B cell (primary cell): Measurements from ENCODE around the gene PLP1. TPM values are rescaled to one million over a fixed set of nuclear protein-coding genes. Genes with fewer than 3 reads are reported as not detected.

Experiments used
- ATAC-seq: fragments of 200-7000 bp; cut with Tn5 transposase; one replicate; pipeline ENCODE4 v1.10.0; 2021; ENCODE audit warnings: low read depth, mild to moderate bottlenecking, moderate number of reproducible peaks, moderate library complexity
- CTCF ChIA-PET: fragments of 350-600 bp; sonication (Branson Sonifier 250); formaldehyde crosslinking; loops from one replicate; lab custom pipeline; 2021; ENCODE audit warnings: antibody characterized with exemption, inconsistent platforms; lab: Charles Lee
- POLR2A ChIA-PET: fragments of 350-600 bp; sonication (Branson Sonifier 250); formaldehyde crosslinking; loops from one replicate; lab custom pipeline; 2021; ENCODE audit warnings: antibody characterized with exemption; lab: Charles Lee
- DNase-seq: peaks from one replicate; pipeline ENCODE4 v3.0.0; 2013
- H2AFZ ChIP-seq: 2 replicates; pipeline ENCODE4 v1.6.1; 2012; ENCODE audit warnings: mild to moderate bottlenecking, low read depth, low read length; ENCODE audit not compliant: insufficient read depth, poor library complexity, severe bottlenecking
- H3K27ac ChIP-seq, 2 donors: 1 replicate in 1 of 2; 2 replicates in 1 of 2; pipeline ENCODE4 v1.5.1; 2012 to 2013; ENCODE audit warnings: low read length in 2 of 2, mild to moderate bottlenecking in 2 of 2, moderate library complexity in 1 of 2
- H3K27me3 ChIP-seq, 4 experiments: fragments of 200-600 bp in 1 of 4; sonication (generic) in 1 of 4; replicated peaks in 1 of 4; 1 replicate in 2 of 4; 2 replicates in 2 of 4; pipeline versions ENCODE4 v1.6.1 to v1.7.0; 2013 to 2016; ENCODE audit warnings: low read length in 3 of 4, mild to moderate bottlenecking in 2 of 4, mixed read lengths in 1 of 4, moderate library complexity in 1 of 4; ENCODE audit not compliant: insufficient read depth in 4 of 4, control insufficient read depth in 3 of 4; ENCODE audit errors: control extremely low read depth in 1 of 4
- H3K36me3 ChIP-seq, 2 experiments: replicated peaks in 1 of 2; 1 replicate in 1 of 2; 2 replicates in 1 of 2; pipeline versions ENCODE4 v1.6.1 to v1.7.1; 2013; ENCODE audit warnings: low read length in 1 of 2; ENCODE audit not compliant: insufficient read depth in 2 of 2, control insufficient read depth in 1 of 2; ENCODE audit errors: control extremely low read depth in 1 of 2, extremely low read depth in 1 of 2
- H3K4me1 ChIP-seq, 2 donors: fragments of 200-600 bp in 1 of 2; sonication (generic) in 1 of 2; 1 replicate in 1 of 2; 2 replicates in 1 of 2; pipeline versions ENCODE4 v1.5.1 to v1.6.1; 2013 to 2017; ENCODE audit warnings: low read length in 2 of 2; ENCODE audit not compliant: control insufficient read depth in 2 of 2, insufficient read depth in 2 of 2
- H3K4me2 ChIP-seq: replicated peaks from 2 replicates; pipeline ENCODE3; 2012; ENCODE audit warnings: mild to moderate bottlenecking, low read depth, low read length; ENCODE audit not compliant: poor library complexity, severe bottlenecking
- H3K4me3 ChIP-seq, 5 experiments: fragments of 200-600 bp in 1 of 5; sonication (generic) in 1 of 5; 1 replicate in 3 of 5; 2 replicates in 2 of 5; pipeline versions ENCODE4 v1.5.1 to v1.7.0; 2011 to 2016; ENCODE audit warnings: low read length in 4 of 5, mild to moderate bottlenecking in 4 of 5, low read depth in 2 of 5, control low read depth in 1 of 5, moderate library complexity in 1 of 5; ENCODE audit not compliant: insufficient read depth in 1 of 5; ENCODE audit errors: control extremely low read depth in 1 of 5, extremely low read depth in 1 of 5
- H3K79me2 ChIP-seq: fragments of 200-600 bp; sonication (generic); one replicate; pipeline ENCODE4 v1.6.0; 2016; ENCODE audit warnings: low read length; ENCODE audit not compliant: control insufficient read depth, insufficient read depth
- H3K9ac ChIP-seq: fragments of 200-600 bp; sonication (generic); 2 replicates; pipeline ENCODE4 v1.6.1; 2017; ENCODE audit warnings: mild to moderate bottlenecking, low read length, moderate library complexity
- H3K9me3 ChIP-seq, 3 donors: one replicate each; pipeline versions ENCODE4 v1.6.1 to v1.7.1; 2013; ENCODE audit warnings: low read length in 2 of 3; ENCODE audit not compliant: control insufficient read depth in 2 of 3, insufficient read depth in 1 of 3; ENCODE audit errors: control extremely low read depth in 1 of 3
- H4K20me1 ChIP-seq: 2 replicates; pipeline ENCODE4 v1.6.0; 2012; ENCODE audit warnings: mild to moderate bottlenecking, low read length; ENCODE audit not compliant: insufficient read depth, control insufficient read depth, poor library complexity, severe bottlenecking
- H3K27ac Mint-ChIP-seq: one replicate; pipeline ENCODE4 v1.8.0; 2021; ENCODE audit warnings: mixed read lengths
- H3K27me3 Mint-ChIP-seq: one replicate; pipeline ENCODE4 v1.8.0; 2021; ENCODE audit warnings: mixed read lengths
- H3K4me1 Mint-ChIP-seq: one replicate; pipeline ENCODE4 v1.8.0; 2021; ENCODE audit warnings: mixed read lengths
- H3K4me3 Mint-ChIP-seq: one replicate; pipeline ENCODE4 v1.8.0; 2021; ENCODE audit warnings: mixed read lengths
- H3K9me3 Mint-ChIP-seq: one replicate; pipeline ENCODE4 v1.8.0; 2022; ENCODE audit warnings: mixed read lengths; ENCODE audit not compliant: insufficient read depth
- CTCF ChIP-seq: fragments of 200-600 bp; IDR thresholded peaks from one replicate; pipeline ENCODE4 v1.8.0; 2022; ENCODE audit warnings: antibody characterized with exemption, mild to moderate bottlenecking
- EZH2 ChIP-seq: IDR thresholded peaks from 2 replicates; pipeline ENCODE4 v1.6.1; 2012; ENCODE audit warnings: borderline replicate concordance, low read depth, mild to moderate bottlenecking, moderate library complexity, low read length; ENCODE audit not compliant: insufficient read depth, poor library complexity, severe bottlenecking
- WGBS: methylation state at CpG from one replicate; pipeline ENCODE4 v1.1.5; 2013; ENCODE audit warnings: missing lambda C conversion rate; ENCODE audit not compliant: insufficient coverage; 5-methylcytosine and 5-hydroxymethylcytosine counted together
- intact Hi-C: fragments of 100-400 bp; cut with micrococcal nuclease; formaldehyde crosslinking; loops from one replicate; pipeline ENCODE4 v1.10.0; 2022
- polyA plus RNA-seq: library from polyadenylated mRNA; depleted of rRNA; stranded (reverse); fragments of >200 nt; gene quantifications from 2 replicates; pipeline ENCODE4 v1.2.3, GENCODE V29; 2012
- total RNA-seq, 2 donors: library from RNA; stranded (reverse); fragments of 120-200 nt in 1 of 2; gene quantifications; 1 replicate in 1 of 2; 2 replicates in 1 of 2; pipeline versions ENCODE4 v1.2.3 to v1.2.4, GENCODE V29; 2013 to 2022

The PLP1 gene
- total and polyA plus RNA-seq, 2 donors (not counting 1 experiment from before 2014, with no cell fraction given) = not detected

GRCh38 chrX:103729015-103729414 lies 47.6 kb upstream of the PLP1 start:
- CTCF ChIA-PET = no interaction called here
- Histone ChIP-seq H3K4me2 (no peak overlapping the region), H3K4me1 (no peaks in the 10 kb centered on the region), H4K20me1 (no peaks in the 10 kb centered on the region), H3K36me3 (no peaks in the 10 kb centered on the region), H2AFZ (no peak overlapping the region), H3K79me2 (no peaks in the 10 kb centered on the region), H3K27ac (no peak overlapping the region), H3K4me3 (no peak overlapping the region), H3K9ac (no peak overlapping the region), H3K27me3 (peaks cover 0 to 3% (median 0%) of the 10 kb centered on the region in 4 experiments), H3K9me3 (no peaks in the 10 kb centered on the region)
- intact Hi-C loops = no loop called here
- Mint-ChIP-seq H3K4me3 (no peak overlapping the region), H3K27ac (no peak overlapping the region), H3K27me3 (peaks cover 6% of the 10 kb centered on the region), H3K4me1 (peaks cover 7% of the 10 kb centered on the region), H3K9me3 (no peaks in the 10 kb centered on the region)
- 94% methylated on average over 3 of the region's 5 CpGs for WGBS
- POLR2A ChIA-PET = no interaction called here
- TF ChIP-seq CTCF (no peak), EZH2 (no peak)
- ATAC-seq (no peak), DNase-seq (no peak)

GRCh38 chrX:103730147-103730795 lies 46.4 kb upstream of the PLP1 start:
- no peak overlapping the region for H3K4me3 ChIP-seq
- no peak overlapping the region for H2AFZ ChIP-seq
- no peak for ATAC-seq
- ChIA-PET POLR2A (no interaction called here), CTCF (no interaction called here)
- no peaks in the 10 kb centered on the region for H3K4me1 ChIP-seq
- H3K79me2 ChIP-seq = no peaks in the 10 kb centered on the region
- H3K27me3 ChIP-seq = peaks cover 0 to 3% (median 0%) of the 10 kb centered on the region in 4 experiments
- H3K9ac ChIP-seq = no peak overlapping the region
- H3K9me3 Mint-ChIP-seq = no peaks in the 10 kb centered on the region
- intact Hi-C loops = no loop called here
- H3K9me3 ChIP-seq = no peaks in the 10 kb centered on the region
- H3K4me3 Mint-ChIP-seq = no peak overlapping the region
- no peaks in the 10 kb centered on the region for H3K36me3 ChIP-seq
- peaks cover 7% of the 10 kb centered on the region for H3K4me1 Mint-ChIP-seq
- no peak for DNase-seq
- no peak for TF ChIP-seq EZH2
- TF ChIP-seq CTCF = no peak
- no CpG with 5 or more reads among the region's 3 CpGs for WGBS
- no peak overlapping the region for H3K27ac Mint-ChIP-seq
- H3K27ac ChIP-seq = no peak overlapping the region
- no peak overlapping the region for H3K4me2 ChIP-seq
- peaks cover 6% of the 10 kb centered on the region for H3K27me3 Mint-ChIP-seq
- no peaks in the 10 kb centered on the region for H4K20me1 ChIP-seq
